Ascending aorta (tissue), 2 donors: ENCODE results near the gene EP400. TPM values are rescaled to one million over a fixed set of nuclear protein-coding genes. Genes with fewer than 3 reads are reported as not detected.

Experiments used
- DNase-seq, 2 donors: peaks; one replicate each; pipeline ENCODE4 v3.0.0-alpha.2; 2019; ENCODE audit warnings: low spot score in 2 of 2
- H3K27ac ChIP-seq, 2 donors: fragments of 200-600 bp; sonication (generic); one replicate each; pipeline ENCODE4 v1.5.1; 2016 to 2017; ENCODE audit warnings: mild to moderate bottlenecking in 1 of 2
- H3K27me3 ChIP-seq: fragments of 200-600 bp; sonication (generic); one replicate; pipeline ENCODE4 v1.5.1; 2017
- H3K36me3 ChIP-seq, 2 donors: fragments of 200-600 bp; sonication (generic); one replicate each; pipeline ENCODE4 v1.5.1; 2016
- H3K4me1 ChIP-seq, 2 donors: fragments of 200-600 bp; sonication (generic); one replicate each; pipeline ENCODE4 v1.5.1; 2016 to 2017; ENCODE audit warnings: mild to moderate bottlenecking in 1 of 2
- H3K4me3 ChIP-seq, 2 donors: fragments of 200-600 bp; sonication (generic); one replicate each; pipeline ENCODE4 v1.5.1; 2016 to 2017; ENCODE audit warnings: mild to moderate bottlenecking in 1 of 2
- H3K9me3 ChIP-seq, 2 donors: fragments of 200-600 bp; sonication (generic); one replicate each; pipeline ENCODE4 v1.5.1; 2016
- intact Hi-C: fragments of 100-400 bp; cut with DNase I; formaldehyde crosslinking; loops from one replicate; pipeline ENCODE4 v1.15.1; 2023
- total RNA-seq: library from RNA; depleted of rRNA; stranded (reverse); fragments of >200 nt; gene quantifications from one replicate; pipeline ENCODE4 v1.1.0, GENCODE V29; 2016
- TF ChIP-seq, protein P1 (sequence below), 3 experiments: fragments of 200-600 bp in 2 of 3; fragments of 450-650 bp in 1 of 3; sonication (generic) in 2 of 3; IDR thresholded peaks; one replicate each; pipeline ENCODE4 v1.5.1; 2016 to 2019; ENCODE audit warnings: antibody characterized with exemption in 3 of 3, mild to moderate bottlenecking in 1 of 3, moderate library complexity in 1 of 3

EP400 gene
- total RNA-seq, 1 donor from 2014 or later = 23.3 TPM

DNA sequence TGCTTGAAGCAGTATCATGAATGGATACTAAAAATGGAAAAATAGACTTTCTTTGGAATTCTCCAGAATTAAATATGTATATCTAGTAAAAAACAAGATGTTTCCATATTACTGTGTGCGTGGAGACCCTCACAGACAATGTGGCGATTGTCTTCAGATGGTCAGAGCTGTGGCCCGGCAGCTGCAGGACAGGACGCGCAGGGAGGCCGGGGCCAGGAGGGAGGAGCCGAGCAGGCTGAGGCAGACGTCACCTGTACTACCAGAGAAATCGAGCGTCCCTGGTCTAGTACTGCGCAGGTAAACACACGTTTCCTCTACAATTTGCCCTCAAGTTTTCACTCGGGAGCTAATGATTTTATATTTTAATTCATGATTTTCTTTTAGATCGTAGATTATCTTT is 171.5 kb downstream of the EP400 start:
- Histone ChIP-seq H3K27ac (no peak overlapping the region), H3K27me3 (no peaks in the 10 kb centered on the region), H3K36me3 (peaks cover 62 to 82% of the 10 kb centered on the region in 2 donors), H3K9me3 (no peaks in the 10 kb centered on the region), H3K4me3 (no peak overlapping the region), H3K4me1 (no peaks in the 10 kb centered on the region)
- no peak for DNase-seq
- intact Hi-C loops = no loop called here
- TF ChIP-seq, protein P1, sequence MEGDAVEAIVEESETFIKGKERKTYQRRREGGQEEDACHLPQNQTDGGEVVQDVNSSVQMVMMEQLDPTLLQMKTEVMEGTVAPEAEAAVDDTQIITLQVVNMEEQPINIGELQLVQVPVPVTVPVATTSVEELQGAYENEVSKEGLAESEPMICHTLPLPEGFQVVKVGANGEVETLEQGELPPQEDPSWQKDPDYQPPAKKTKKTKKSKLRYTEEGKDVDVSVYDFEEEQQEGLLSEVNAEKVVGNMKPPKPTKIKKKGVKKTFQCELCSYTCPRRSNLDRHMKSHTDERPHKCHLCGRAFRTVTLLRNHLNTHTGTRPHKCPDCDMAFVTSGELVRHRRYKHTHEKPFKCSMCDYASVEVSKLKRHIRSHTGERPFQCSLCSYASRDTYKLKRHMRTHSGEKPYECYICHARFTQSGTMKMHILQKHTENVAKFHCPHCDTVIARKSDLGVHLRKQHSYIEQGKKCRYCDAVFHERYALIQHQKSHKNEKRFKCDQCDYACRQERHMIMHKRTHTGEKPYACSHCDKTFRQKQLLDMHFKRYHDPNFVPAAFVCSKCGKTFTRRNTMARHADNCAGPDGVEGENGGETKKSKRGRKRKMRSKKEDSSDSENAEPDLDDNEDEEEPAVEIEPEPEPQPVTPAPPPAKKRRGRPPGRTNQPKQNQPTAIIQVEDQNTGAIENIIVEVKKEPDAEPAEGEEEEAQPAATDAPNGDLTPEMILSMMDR (IDR thresholded peaks at IDR 0.05) = no peak

GRCh38 chr12:132123970-132124765 is 174.4 kb downstream of the EP400 start:
- DNase-seq = no peak
- Histone ChIP-seq H3K27me3 (no peaks in the 10 kb centered on the region), H3K4me1 (no peaks in the 10 kb centered on the region), H3K9me3 (no peaks in the 10 kb centered on the region), H3K27ac (no peak overlapping the region), H3K4me3 (no peak overlapping the region), H3K36me3 (peaks cover 74 to 91% of the 10 kb centered on the region in 2 donors)
- TF ChIP-seq, protein P1 (IDR thresholded peaks at IDR 0.05) = no peak
- intact Hi-C loops = no loop called here

DNA sequence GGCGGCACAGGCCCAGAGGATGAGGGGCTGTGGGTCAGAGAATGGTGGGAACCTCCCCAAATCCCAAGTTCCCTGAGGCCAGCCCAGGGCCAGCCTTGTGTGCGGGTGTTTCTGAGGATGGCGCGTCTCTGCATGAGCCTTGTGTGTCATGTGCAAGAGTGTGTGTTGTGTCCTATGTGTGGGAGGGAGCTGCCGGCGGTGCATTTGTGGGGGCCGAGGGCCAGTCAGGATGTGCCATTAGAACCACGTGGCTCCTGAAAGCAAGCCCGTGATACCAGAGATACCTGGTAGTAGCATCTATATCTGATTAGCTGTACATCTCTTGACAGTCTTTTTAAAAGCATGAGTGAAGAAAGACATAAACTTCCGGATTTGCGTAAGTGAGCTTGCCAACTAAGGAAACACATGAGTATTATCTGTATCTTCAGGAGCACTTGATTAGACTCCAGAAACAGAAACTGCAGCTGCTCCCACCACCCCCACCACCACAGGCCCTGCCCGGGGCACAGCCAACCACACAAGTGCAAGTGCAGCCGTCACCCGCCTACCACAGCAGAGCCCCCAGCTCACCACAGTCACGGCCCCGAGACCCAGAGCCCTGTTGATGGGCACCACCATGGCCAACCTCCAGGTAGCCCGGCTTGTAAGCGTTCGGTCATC is 175.2 kb downstream of the EP400 start:
- no peak overlapping the region for H3K27ac ChIP-seq
- TF ChIP-seq, protein P1 (IDR thresholded peaks at IDR 0.05) = no peak
- intact Hi-C loops = no loop called here
- no peaks in the 10 kb centered on the region for H3K9me3 ChIP-seq
- H3K4me3 ChIP-seq = no peak overlapping the region
- H3K4me1 ChIP-seq = no peaks in the 10 kb centered on the region
- H3K27me3 ChIP-seq = no peaks in the 10 kb centered on the region
- peaks cover 72 to 87% of the 10 kb centered on the region in 2 donors for H3K36me3 ChIP-seq
- no peak for DNase-seq

DNA sequence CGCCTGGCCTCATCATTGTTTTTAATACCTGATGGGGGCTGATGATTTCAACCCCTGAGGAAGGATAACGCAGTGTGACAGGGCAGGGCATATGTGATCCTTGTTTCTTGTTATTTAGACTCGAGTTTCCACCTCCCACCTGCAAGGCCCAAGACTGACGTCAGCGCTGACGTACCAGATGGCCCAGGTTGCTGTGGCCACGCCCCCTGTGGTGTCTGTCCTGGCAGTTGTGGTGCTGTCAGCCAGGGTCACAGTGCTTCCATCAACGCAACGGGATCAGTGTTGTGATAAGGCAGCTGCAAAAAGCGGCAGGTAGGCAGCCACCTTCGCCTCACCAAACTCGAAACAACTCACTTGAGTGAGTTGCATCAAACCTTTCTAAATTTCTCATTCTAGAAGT is 176.0 kb downstream of the EP400 start:
- no peaks in the 10 kb centered on the region for H3K27me3 ChIP-seq
- no peak overlapping the region for H3K4me3 ChIP-seq
- TF ChIP-seq, protein P1 (IDR thresholded peaks at IDR 0.05) = no peak
- no peak overlapping the region for H3K27ac ChIP-seq
- no peak for DNase-seq
- intact Hi-C loops = no loop called here
- H3K9me3 ChIP-seq = no peaks in the 10 kb centered on the region
- peaks cover 63 to 80% of the 10 kb centered on the region in 2 donors for H3K36me3 ChIP-seq
- H3K4me1 ChIP-seq = no peaks in the 10 kb centered on the region

DNA sequence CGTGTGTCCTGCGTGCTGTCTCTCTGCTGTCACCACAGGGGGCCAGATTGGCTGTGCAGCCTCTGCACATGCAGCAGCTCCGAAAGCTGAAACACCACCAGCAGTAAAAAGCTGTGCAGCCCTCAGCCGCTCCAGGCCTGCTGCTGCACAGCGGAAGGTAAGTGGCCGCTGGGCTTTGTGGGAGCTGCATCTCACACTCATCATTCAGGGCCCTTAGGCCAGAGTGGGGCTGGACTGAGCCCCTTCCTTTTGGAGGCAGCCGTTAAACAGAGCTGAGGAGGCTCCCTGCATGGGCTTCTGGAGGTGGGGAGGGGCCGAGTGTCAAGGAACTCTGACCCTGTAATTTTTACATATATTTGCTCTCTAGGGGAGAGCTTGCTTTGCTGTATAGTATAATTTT is 177.3 kb downstream of the EP400 start:
- H3K4me1 ChIP-seq = no peaks in the 10 kb centered on the region
- H3K9me3 ChIP-seq = no peaks in the 10 kb centered on the region
- peaks cover 51 to 67% of the 10 kb centered on the region in 2 donors for H3K36me3 ChIP-seq

More for the DNA sequence above, 177.3 kb downstream of the EP400 start:
- Histone ChIP-seq H3K4me3 (no peak overlapping the region), H3K27me3 (no peaks in the 10 kb centered on the region), H3K27ac (no peak overlapping the region)
- no peak for DNase-seq
- intact Hi-C loops = no loop called here
- TF ChIP-seq, protein P1 (IDR thresholded peaks at IDR 0.05) = no peak
